HEK293 (cell line): Measurements from ENCODE around the gene AURKA.

ENCODE experiments used
- CTCF ChIA-PET: fragments of 350-600 bp; formaldehyde crosslinking; extraction: SDS; loops from one replicate; lab custom pipeline; 2021; ENCODE audit warnings: antibody characterized with exemption; lab: Yijun Ruan, JAX
- POLR2A ChIA-PET: fragments of 300-600 bp; formaldehyde crosslinking; extraction: SDS; loops from one replicate; lab custom pipeline; 2020; ENCODE audit warnings: antibody characterized with exemption, inconsistent platforms; lab: Yijun Ruan, JAX
- H3K27ac ChIP-seq: fragments of 200-500 bp; sonication (Bioruptor generic); 2 replicates; pipeline ENCODE4 v1.5.1; 2014; ENCODE audit warnings: low read depth, low read length, control low read depth, inconsistent platforms; ENCODE audit errors: extremely low read depth
- H3K36me3 ChIP-seq, 2 experiments: fragments of 200-500 bp in 1 of 2; sonication (Bioruptor generic) in 1 of 2; 1 replicate in 1 of 2; 2 replicates in 1 of 2; pipeline ENCODE4 v1.5.1; 2014 to 2017; ENCODE audit warnings: inconsistent platforms in 2 of 2, low read length in 2 of 2; ENCODE audit not compliant: control insufficient read depth in 2 of 2, insufficient read depth in 1 of 2
- H3K4me1 ChIP-seq: fragments of 200-500 bp; sonication (Bioruptor generic); 2 replicates; pipeline ENCODE4 v1.5.1; 2014; ENCODE audit warnings: mild to moderate bottlenecking, low read length, inconsistent platforms; ENCODE audit not compliant: control insufficient read depth, insufficient read depth
- H3K4me3 ChIP-seq: 2 replicates; pipeline ENCODE4 v1.5.1; 2011; ENCODE audit warnings: low read depth, mild to moderate bottlenecking, control low read depth, low read length, moderate library complexity
- H3K9me3 ChIP-seq: fragments of 200-500 bp; sonication (Bioruptor generic); 2 replicates; pipeline ENCODE4 v1.5.1; 2014; ENCODE audit warnings: low read depth, low read length, inconsistent platforms; ENCODE audit not compliant: control insufficient read depth, insufficient read depth
- ATF2 ChIP-seq: fragments of 450-650 bp; formaldehyde crosslinking; IDR thresholded peaks from 2 replicates; pipeline ENCODE4 v1.5.1; 2016; ENCODE audit warnings: missing biosample characterization, missing genetic modification characterization, low read depth
- BCL11B ChIP-seq: fragments of 450-650 bp; formaldehyde crosslinking; IDR thresholded peaks from 2 replicates; pipeline ENCODE4 v1.5.1; 2016; ENCODE audit warnings: low read depth, missing biosample characterization, missing genetic modification characterization
- FEZF1 ChIP-seq: fragments of 450-650 bp; formaldehyde crosslinking; IDR thresholded peaks from 2 replicates; pipeline ENCODE4 v1.5.1; 2016; ENCODE audit warnings: missing biosample characterization, missing genetic modification characterization
- GLIS1 ChIP-seq: fragments of 450-650 bp; formaldehyde crosslinking; IDR thresholded peaks from 2 replicates; pipeline ENCODE4 v1.5.1; 2016; ENCODE audit warnings: missing biosample characterization, missing genetic modification characterization
- HOXD13 ChIP-seq: sonication (generic); formaldehyde crosslinking; IDR thresholded peaks from 2 replicates; pipeline ENCODE4 v1.8.0; 2022; ENCODE audit warnings: missing genetic modification reagents, borderline replicate concordance
- MZF1 ChIP-seq: fragments of 450-650 bp; formaldehyde crosslinking; IDR thresholded peaks from 2 replicates; pipeline ENCODE4 v1.5.1; 2017; ENCODE audit warnings: missing biosample characterization, missing genetic modification characterization, borderline replicate concordance
- SP7 ChIP-seq: fragments of 450-650 bp; formaldehyde crosslinking; IDR thresholded peaks from 2 replicates; pipeline ENCODE4 v1.5.1; 2016; ENCODE audit warnings: missing biosample characterization, missing genetic modification characterization
- ZBTB8A ChIP-seq: fragments of 450-650 bp; formaldehyde crosslinking; IDR thresholded peaks from 2 replicates; pipeline ENCODE4 v1.5.1; 2016; ENCODE audit warnings: missing biosample characterization, missing genetic modification characterization
- ZNF114 ChIP-seq: fragments of 450-650 bp; formaldehyde crosslinking; IDR thresholded peaks from 2 replicates; pipeline ENCODE4 v1.5.0; 2017; ENCODE audit warnings: missing biosample characterization, missing genetic modification characterization
- ZNF148 ChIP-seq: fragments of 450-650 bp; formaldehyde crosslinking; IDR thresholded peaks from 2 replicates; pipeline ENCODE4 v1.5.0; 2017; ENCODE audit warnings: missing biosample characterization, missing genetic modification characterization, borderline replicate concordance
- ZNF221 ChIP-seq: fragments of 450-650 bp; formaldehyde crosslinking; IDR thresholded peaks from 2 replicates; pipeline ENCODE4 v1.5.1; 2017; ENCODE audit warnings: missing biosample characterization, missing genetic modification characterization, borderline replicate concordance
- ZNF292 ChIP-seq: fragments of 450-650 bp; formaldehyde crosslinking; IDR thresholded peaks from 2 replicates; pipeline ENCODE4 v1.5.1; 2016; ENCODE audit warnings: low read depth, missing biosample characterization, missing genetic modification characterization, borderline replicate concordance
- ZNF354C ChIP-seq: fragments of 450-650 bp; formaldehyde crosslinking; IDR thresholded peaks from 2 replicates; pipeline ENCODE4 v1.5.1; 2016; ENCODE audit warnings: missing biosample characterization, missing genetic modification characterization, low read depth, borderline replicate concordance
- ZNF488 ChIP-seq: fragments of 450-650 bp; formaldehyde crosslinking; IDR thresholded peaks from 2 replicates; pipeline ENCODE4 v1.5.1; 2016; ENCODE audit warnings: missing biosample characterization, missing genetic modification characterization
- ZNF544 ChIP-seq: fragments of 450-650 bp; formaldehyde crosslinking; IDR thresholded peaks from 2 replicates; pipeline ENCODE4 v1.5.0; 2017; ENCODE audit warnings: missing biosample characterization, missing genetic modification characterization
- ZNF571 ChIP-seq: fragments of 450-650 bp; formaldehyde crosslinking; IDR thresholded peaks from 2 replicates; pipeline ENCODE4 v1.5.0; 2017; ENCODE audit warnings: missing biosample characterization, missing genetic modification characterization
- ZNF610 ChIP-seq: fragments of 450-650 bp; formaldehyde crosslinking; IDR thresholded peaks from 2 replicates; pipeline ENCODE4 v1.5.1; 2016; ENCODE audit warnings: missing biosample characterization, missing genetic modification characterization, borderline replicate concordance
- ZNF76 ChIP-seq: fragments of 450-650 bp; formaldehyde crosslinking; IDR thresholded peaks from 2 replicates; pipeline ENCODE4; 2016; ENCODE audit warnings: low read depth, missing biosample characterization, missing genetic modification characterization, borderline replicate concordance
- ZNF791 ChIP-seq: fragments of 450-650 bp; formaldehyde crosslinking; IDR thresholded peaks from 2 replicates; pipeline ENCODE4 v1.5.1; 2016; ENCODE audit warnings: missing biosample characterization, missing genetic modification characterization
- ZNF792 ChIP-seq: fragments of 450-650 bp; formaldehyde crosslinking; IDR thresholded peaks from 2 replicates; pipeline ENCODE4 v1.5.1; 2016; ENCODE audit warnings: missing biosample characterization, missing genetic modification characterization
- ZSCAN23 ChIP-seq: fragments of 450-650 bp; formaldehyde crosslinking; IDR thresholded peaks from 2 replicates; pipeline ENCODE4 v1.5.1; 2016; ENCODE audit warnings: missing biosample characterization, missing genetic modification characterization
- ZSCAN30 ChIP-seq: fragments of 450-650 bp; IDR thresholded peaks from 2 replicates; pipeline ENCODE4 v1.5.1; 2018; ENCODE audit warnings: missing biosample characterization, mild to moderate bottlenecking, missing genetic modification characterization, moderate library complexity
- TF ChIP-seq, protein P1 (sequence below): fragments of 450-650 bp; formaldehyde crosslinking; IDR thresholded peaks from 2 replicates; pipeline ENCODE4 v1.5.1; 2016; ENCODE audit warnings: missing biosample characterization, missing genetic modification characterization
- TF ChIP-seq, protein P2 (sequence below): fragments of 450-650 bp; formaldehyde crosslinking; optimal IDR thresholded peaks from 2 replicates; pipeline ENCODE3; 2016; ENCODE audit warnings: missing biosample characterization, mild to moderate bottlenecking, missing genetic modification characterization

The AURKA gene

GRCh38 chr20:56438284-56438683 lies 46.3 kb upstream of the AURKA start:
- TF ChIP-seq GLIS1 = no peak
- TF ChIP-seq BCL11B (tag by site-specific recombination) = no peak
- TF ChIP-seq MZF1 (tag by site-specific recombination) = no peak
- no peak for TF ChIP-seq ZNF488
- no peak for TF ChIP-seq ZNF792 (tag by site-specific recombination)
- no peak for TF ChIP-seq SP7 (tag by site-specific recombination)
- no peak for TF ChIP-seq ZBTB8A (tag by site-specific recombination)
- TF ChIP-seq ZSCAN30 (tag by site-specific recombination) = no peak
- no peak for TF ChIP-seq ZNF354C (tag by site-specific recombination)
- no peak for TF ChIP-seq ZNF221
- TF ChIP-seq, protein P1, sequence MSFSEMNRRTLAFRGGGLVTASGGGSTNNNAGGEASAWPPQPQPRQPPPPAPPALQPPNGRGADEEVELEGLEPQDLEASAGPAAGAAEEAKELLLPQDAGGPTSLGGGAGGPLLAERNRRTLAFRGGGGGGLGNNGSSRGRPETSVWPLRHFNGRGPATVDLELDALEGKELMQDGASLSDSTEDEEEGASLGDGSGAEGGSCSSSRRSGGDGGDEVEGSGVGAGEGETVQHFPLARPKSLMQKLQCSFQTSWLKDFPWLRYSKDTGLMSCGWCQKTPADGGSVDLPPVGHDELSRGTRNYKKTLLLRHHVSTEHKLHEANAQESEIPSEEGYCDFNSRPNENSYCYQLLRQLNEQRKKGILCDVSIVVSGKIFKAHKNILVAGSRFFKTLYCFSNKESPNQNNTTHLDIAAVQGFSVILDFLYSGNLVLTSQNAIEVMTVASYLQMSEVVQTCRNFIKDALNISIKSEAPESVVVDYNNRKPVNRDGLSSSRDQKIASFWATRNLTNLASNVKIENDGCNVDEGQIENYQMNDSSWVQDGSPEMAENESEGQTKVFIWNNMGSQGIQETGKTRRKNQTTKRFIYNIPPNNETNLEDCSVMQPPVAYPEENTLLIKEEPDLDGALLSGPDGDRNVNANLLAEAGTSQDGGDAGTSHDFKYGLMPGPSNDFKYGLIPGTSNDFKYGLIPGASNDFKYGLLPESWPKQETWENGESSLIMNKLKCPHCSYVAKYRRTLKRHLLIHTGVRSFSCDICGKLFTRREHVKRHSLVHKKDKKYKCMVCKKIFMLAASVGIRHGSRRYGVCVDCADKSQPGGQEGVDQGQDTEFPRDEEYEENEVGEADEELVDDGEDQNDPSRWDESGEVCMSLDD (tag by site-specific recombination) = no peak
- no peak for TF ChIP-seq ZNF76
- TF ChIP-seq ZNF544 (tag by site-specific recombination) = no peak
- no peak for TF ChIP-seq ZNF571 (tag by site-specific recombination)
- TF ChIP-seq ATF2 (tag by site-specific recombination) = no peak
- no peak for TF ChIP-seq ZNF292 (tag by site-specific recombination)
- no peak for TF ChIP-seq ZNF610
- no peaks in the 10 kb centered on the region for H3K9me3 ChIP-seq
- POLR2A ChIA-PET = no interaction called here
- CTCF ChIA-PET = interaction anchor here (0.7 kb wide), 1 partner anchor 11 kb away, joined by 3 read pairs; no protein-coding TSS in a partner anchor
- H3K4me1 ChIP-seq = no peaks in the 10 kb centered on the region
- H3K4me3 ChIP-seq = no peak overlapping the region
- no peaks in the 10 kb centered on the region for H3K36me3 ChIP-seq
- no peak overlapping the region for H3K27ac ChIP-seq

- ChIA-PET POLR2A (no interaction called here), CTCF (interaction anchor here (0.5 kb wide), 1 partner anchor 1579 kb away, joined by 3 read pairs; no protein-coding TSS in a partner anchor)
- no peaks in the 10 kb centered on the region for H3K36me3 ChIP-seq
- no peak for TF ChIP-seq SP7 (tag by site-specific recombination)
- TF ChIP-seq BCL11B (tag by site-specific recombination) = no peak
- TF ChIP-seq HOXD13 = no peak
- no peak for TF ChIP-seq ZNF148 (tag by site-specific recombination)
- TF ChIP-seq ZNF488 = no peak
- no peak for TF ChIP-seq ZNF221
- TF ChIP-seq ZNF791 (tag by site-specific recombination) = no peak
- TF ChIP-seq ZNF114 (tag by site-specific recombination) = no peak
- TF ChIP-seq FEZF1 (tag by site-specific recombination) = no peak
- TF ChIP-seq, protein P2, sequence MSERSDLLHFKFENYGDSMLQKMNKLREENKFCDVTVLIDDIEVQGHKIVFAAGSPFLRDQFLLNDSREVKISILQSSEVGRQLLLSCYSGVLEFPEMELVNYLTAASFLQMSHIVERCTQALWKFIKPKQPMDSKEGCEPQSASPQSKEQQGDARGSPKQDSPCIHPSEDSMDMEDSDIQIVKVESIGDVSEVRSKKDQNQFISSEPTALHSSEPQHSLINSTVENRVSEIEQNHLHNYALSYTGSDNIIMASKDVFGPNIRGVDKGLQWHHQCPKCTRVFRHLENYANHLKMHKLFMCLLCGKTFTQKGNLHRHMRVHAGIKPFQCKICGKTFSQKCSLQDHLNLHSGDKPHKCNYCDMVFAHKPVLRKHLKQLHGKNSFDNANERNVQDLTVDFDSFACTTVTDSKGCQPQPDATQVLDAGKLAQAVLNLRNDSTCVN (tag by site-specific recombination) = no peak
- no peak for TF ChIP-seq ZSCAN23 (tag by site-specific recombination)
Observed at GRCh38 chr20:56437196-56437960, 45.4 kb upstream of the AURKA start.

More at GRCh38 chr20:56437196-56437960, 45.4 kb upstream of the AURKA start:
- Histone ChIP-seq H3K27ac (no peak overlapping the region), H3K4me3 (no peak overlapping the region), H3K9me3 (no peaks in the 10 kb centered on the region), H3K4me1 (no peaks in the 10 kb centered on the region)
